GM19438 (cell line): Measurements from ENCODE around the gene TWIST2.

Experiments
- ATAC-seq: cut with Tn5 transposase; IDR thresholded peaks from one replicate; pipeline ENCODE4 v1.9.1; 2021; ENCODE audit warnings: low read depth; ENCODE audit not compliant: unreplicated experiment

TWIST2 gene

GRCh38 chr2:238886453-238887094 is 38.7 kb downstream of the TWIST2 start:
- no peak for ATAC-seq

DNA sequence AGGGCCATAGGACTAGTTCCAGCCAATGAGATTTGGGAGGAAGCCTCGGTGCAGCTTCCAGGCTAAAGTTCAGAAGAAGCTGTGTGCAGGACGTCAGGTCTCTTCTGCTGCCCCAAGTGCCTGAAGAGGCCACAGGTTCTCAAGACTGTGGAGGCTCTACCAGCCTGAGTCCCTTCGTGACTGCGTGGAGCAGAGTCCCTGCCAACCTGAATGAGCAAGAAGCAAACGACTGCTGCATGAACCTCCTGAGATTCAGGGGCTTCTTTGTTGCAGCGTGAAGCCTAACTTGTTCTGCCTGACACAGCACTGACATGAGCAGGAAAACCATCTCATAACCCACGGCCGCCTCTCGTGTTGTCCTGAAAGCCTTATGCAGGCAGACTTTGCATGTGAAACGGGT is 39.7 kb downstream of the TWIST2 start:
- no peak for ATAC-seq

GRCh38 chr2:238888781-238889180 is 40.9 kb downstream of the TWIST2 start:
- ATAC-seq = no peak

- ATAC-seq = no peak
Measured at GRCh38 chr2:238890131-238890530, 42.2 kb downstream of the TWIST2 start.

GRCh38 chr2:238890618-238891456 is 43.0 kb downstream of the TWIST2 start:
- no peak for ATAC-seq

DNA sequence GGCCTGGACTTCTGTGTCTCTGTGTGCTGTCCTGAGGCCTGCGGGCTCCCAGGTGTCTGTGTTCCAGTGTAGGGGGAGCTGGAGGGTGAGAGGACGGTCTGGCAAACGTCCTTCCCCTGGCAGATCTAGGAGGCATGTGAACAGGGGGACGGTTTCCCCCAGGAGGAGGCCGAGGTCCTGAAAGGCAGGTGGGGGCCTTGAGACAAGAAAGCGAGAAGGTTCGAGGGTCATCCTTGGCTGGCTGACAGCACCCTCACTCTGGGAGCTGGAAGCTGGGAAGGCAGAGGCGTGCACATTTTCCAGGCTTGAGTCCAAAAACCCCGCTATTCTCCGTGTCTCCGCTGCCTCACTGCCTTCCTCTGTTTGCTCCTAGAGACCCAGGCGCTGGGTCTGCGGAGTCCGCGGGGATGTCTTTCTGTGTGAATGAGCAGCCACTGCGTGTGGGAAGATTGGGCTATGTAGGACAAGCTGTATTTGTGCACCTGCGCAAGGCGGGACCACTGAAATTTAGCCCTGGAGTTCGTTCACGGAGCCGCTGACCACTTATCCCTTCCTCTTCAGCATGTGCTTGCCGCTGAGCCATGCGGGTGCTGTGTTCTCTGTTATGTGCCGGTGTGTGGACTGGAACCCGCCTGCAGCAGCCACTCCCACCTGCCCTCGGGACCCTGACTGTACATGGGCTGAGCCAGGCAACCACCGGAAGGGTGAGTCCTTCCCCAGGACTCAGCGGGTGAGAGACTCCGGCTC is 43.7 kb downstream of the TWIST2 start:
- ATAC-seq = no peak

DNA sequence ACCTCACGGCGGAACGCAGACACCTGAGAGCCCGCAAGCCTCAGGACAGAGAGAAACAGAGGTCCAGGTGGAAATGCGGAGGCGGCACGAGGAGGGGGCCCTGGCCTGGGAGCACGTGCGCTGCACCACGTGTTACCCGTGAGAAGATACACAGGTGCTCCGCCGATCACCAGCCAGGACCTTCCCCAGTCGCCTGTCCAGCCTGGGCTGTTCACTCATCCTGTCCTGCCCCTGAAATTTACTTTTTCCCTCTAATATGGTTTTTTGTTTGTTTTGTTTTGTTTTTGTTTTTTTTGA is 44.3 kb downstream of the TWIST2 start:
- ATAC-seq = no peak

- ATAC-seq = no peak
Measured at GRCh38 chr2:238892796-238893195, 44.9 kb downstream of the TWIST2 start.

DNA sequence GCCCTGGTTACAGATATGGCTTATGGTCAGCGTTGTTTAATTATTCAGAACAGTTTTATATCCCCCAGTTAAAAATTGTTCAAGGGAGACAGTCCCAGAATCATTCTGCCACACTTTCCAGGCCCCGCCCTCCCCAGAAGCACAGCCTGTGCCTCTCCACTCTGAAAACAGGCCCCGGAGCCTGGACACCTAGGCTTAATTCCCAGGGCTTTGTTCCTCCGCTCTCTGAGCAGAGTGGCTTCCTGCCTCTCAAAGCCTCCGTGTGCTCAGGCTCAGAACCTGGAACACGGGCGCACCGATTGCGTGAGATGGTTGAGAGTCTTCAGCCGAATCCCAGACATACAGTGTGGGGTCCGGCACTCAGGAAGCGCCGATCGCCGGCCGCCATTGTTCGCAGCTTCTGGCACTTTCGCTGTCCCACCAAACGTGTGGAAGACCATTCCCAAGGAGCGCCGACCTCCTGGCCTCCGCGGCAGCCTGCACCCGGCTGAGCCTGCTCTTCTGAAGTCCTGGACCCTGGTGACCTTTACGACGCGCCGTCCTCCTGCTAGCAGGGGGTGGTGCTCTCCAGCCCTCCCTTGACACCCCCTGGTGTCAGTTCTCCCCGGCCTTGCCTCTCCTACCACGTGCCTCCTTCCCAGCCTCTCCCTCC is 45.6 kb downstream of the TWIST2 start:
- no peak for ATAC-seq

- ATAC-seq = no peak
Measured at GRCh38 chr2:238894226-238894949, 46.5 kb downstream of the TWIST2 start.

- no peak for ATAC-seq
Measured at GRCh38 chr2:238894950-238895298, 47.0 kb downstream of the TWIST2 start.

DNA sequence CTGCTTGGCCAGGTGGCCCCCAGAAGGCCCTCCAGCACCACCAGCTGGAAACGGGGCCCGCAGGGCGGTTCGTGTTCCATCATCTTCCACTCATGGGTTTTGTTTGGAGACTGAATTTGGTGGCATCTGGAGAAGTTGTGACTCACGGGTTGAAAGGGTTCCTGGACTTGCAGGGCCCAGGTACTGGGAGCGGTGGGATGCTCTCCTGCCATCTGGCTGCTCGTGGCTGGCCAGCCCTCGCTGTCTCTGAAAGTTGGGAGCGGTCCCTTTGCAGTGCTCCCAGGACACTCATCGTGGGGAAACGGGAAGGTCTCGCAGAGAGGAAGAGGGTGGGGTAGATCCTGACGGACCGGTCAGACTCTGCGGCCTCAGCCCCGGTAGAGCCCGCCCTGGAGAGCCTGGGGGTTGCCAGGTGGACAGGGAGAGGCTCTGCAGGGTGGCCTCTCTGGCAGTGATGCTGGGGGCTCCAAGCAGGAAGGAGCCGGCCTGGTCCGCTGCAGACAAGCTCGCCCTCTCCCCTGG is 47.5 kb downstream of the TWIST2 start:
- no peak for ATAC-seq

- no peak for ATAC-seq
Measured at GRCh38 chr2:238895891-238896600, 48.2 kb downstream of the TWIST2 start.

DNA sequence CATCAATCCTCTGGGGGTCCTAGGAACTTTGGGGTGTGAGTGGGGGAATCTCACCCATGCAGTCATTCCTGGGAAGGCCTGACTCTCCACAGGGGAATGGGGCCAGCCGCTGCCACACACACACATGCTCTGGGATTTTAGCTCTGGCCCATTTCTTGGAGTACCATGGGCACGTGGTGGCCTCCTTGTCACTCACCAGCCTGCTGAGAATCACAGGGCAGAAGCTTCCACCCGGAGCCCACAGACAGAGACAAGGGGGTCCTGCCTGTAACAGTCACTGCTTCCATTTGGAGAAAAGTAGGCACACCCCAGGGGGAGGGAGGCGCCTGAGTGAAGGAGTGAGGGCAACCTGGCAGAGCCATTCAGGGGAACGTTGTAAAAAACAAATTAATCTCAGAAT is 48.8 kb downstream of the TWIST2 start:
- no peak for ATAC-seq

GRCh38 chr2:238897122-238897880 is 49.4 kb downstream of the TWIST2 start:
- ATAC-seq = no peak

- no peak for ATAC-seq
Measured at GRCh38 chr2:238897911-238898311, 50.0 kb downstream of the TWIST2 start.

DNA sequence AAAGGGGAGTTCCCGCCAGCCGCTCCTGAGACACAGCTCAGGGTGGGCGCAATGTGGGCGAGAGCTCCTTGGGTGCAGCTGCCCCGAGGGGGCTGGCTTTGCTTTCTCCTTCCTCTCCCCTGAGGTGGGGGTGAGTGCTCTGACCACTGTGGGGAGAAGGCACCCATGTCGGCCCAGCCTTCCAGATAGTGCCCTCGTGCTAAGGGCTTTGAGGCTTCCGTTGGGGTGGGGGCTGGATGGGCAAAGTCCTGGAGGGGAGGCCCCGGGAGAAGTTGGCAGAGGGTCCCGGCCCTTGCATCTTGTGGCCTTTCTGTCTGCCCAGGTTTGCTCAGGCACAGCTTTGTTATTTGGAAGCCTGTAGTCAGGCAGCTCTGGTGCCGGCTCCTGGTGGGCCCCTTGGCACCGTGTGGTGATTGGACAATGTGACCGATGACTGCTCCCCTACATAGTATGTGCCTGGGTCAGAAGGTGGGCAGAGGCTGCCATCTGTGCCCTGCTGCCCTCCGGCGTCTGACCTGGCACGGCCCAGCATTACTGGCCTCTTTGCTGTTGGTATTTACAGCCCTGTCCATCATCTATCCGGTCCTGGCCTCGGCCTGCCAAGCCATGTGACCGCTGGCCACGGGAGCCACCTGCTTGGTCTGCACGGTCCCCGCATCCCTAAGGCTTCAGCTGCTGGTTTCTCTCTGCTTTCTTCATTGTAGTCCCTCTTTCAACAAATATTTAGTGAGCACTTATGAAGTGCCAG is 50.8 kb downstream of the TWIST2 start:
- ATAC-seq = no peak

DNA sequence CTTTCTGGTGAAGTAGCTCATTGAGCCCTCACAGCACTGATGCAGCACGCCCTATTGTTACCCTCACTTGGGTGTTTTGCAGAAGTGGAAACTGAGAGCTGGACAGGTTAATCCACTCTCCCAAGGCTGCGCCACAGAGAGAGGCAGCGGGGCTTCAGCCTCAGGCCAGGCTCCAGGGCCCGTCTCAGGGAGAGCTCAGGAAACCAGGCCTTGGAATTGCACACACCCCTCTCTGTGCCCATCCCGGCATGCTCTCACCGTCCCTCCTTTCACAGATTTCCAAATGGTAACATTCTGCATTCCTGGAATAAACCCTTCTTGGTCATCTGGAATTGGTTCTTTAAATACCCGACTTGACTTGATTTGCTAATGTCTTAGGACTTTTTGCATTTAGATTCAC is 51.5 kb downstream of the TWIST2 start:
- no peak for ATAC-seq
